Measurements from ENCODE around the gene VDAC1. TPM values are rescaled to one million over a fixed set of nuclear protein-coding genes. Genes with fewer than 3 reads are reported as not detected.

Gene VDAC1
- total and polyA plus RNA-seq, 2 donors from 2014 or later = 148 to 285 TPM

GRCh38 chr5:133996683-133997252 is 8.0 kb downstream of the VDAC1 start:
- intact Hi-C loops (cut with DNase I) = no loop called here
- H3K4me3 ChIP-seq (ENCODE audit: low read length in 3 of 3) = no peak overlapping the region
- peak; percentile 6 for TF ChIP-seq CTCF (IDR thresholded peaks at IDR 0.05; ENCODE audit: borderline replicate concordance, extremely low read depth, insufficient read depth)
- peaks cover 0 to 51% (median 48%) of the 10 kb centered on the region in 3 donors for H3K4me1 ChIP-seq (ENCODE audit: control insufficient read depth in 2 of 3, insufficient read depth in 2 of 3, low read depth in 1 of 3, low read length in 3 of 3)
- H3K27me3 ChIP-seq (ENCODE audit: control insufficient read depth, insufficient read depth, low read length) = no peaks in the 10 kb centered on the region
- H3K9me3 ChIP-seq (ENCODE audit: control insufficient read depth in 2 of 3, insufficient read depth in 1 of 3, low read length in 3 of 3) = no peaks in the 10 kb centered on the region
- H3K36me3 ChIP-seq (ENCODE audit: control insufficient read depth in 2 of 3, insufficient read depth in 3 of 3, low read length in 3 of 3) = peaks cover 0 to 4% (median 0%) of the 10 kb centered on the region in 3 donors
- peak overlapping the region in 1 of 3 donors; percentile 42 for H3K9ac ChIP-seq (ENCODE audit: low read length in 3 of 3)
- FAIRE-seq = no peak
- DNase-seq = peak in 1 of 5 donors; percentile 40
- H3K27ac ChIP-seq (ENCODE audit: low read depth in 2 of 2, low read length in 2 of 2) = peak overlapping the region in 1 of 2 donors; percentile 49

- FAIRE-seq = no peak
- intact Hi-C loops (cut with DNase I) = no loop called here
- Histone ChIP-seq H3K9ac (ENCODE audit: low read length in 3 of 3) (peak overlapping the region in 1 of 3 donors; percentile 14), H3K9me3 (ENCODE audit: control insufficient read depth in 2 of 3, insufficient read depth in 1 of 3, low read length in 3 of 3) (no peaks in the 10 kb centered on the region), H3K27ac (ENCODE audit: low read depth in 2 of 2, low read length in 2 of 2) (peak overlapping the region in 1 of 2 donors; percentile 56), H3K36me3 (ENCODE audit: control insufficient read depth in 2 of 3, insufficient read depth in 3 of 3, low read length in 3 of 3) (peaks cover 0 to 3% (median 0%) of the 10 kb centered on the region in 3 donors), H3K4me3 (ENCODE audit: low read length in 3 of 3) (no peak overlapping the region), H3K4me1 (ENCODE audit: control insufficient read depth in 2 of 3, insufficient read depth in 2 of 3, low read depth in 1 of 3, low read length in 3 of 3) (peaks cover 0 to 46% (median 44%) of the 10 kb centered on the region in 3 donors), H3K27me3 (ENCODE audit: control insufficient read depth, insufficient read depth, low read length) (no peaks in the 10 kb centered on the region)
- no peak for DNase-seq
- no peak for TF ChIP-seq CTCF (IDR thresholded peaks at IDR 0.05; ENCODE audit: borderline replicate concordance, extremely low read depth, insufficient read depth)
These were observed 8.8 kb downstream of the VDAC1 start for GRCh38 chr5:133995883-133996563.

GRCh38 chr5:133995341-133995740 is 9.4 kb downstream of the VDAC1 start:
- no peaks in the 10 kb centered on the region for H3K9me3 ChIP-seq (ENCODE audit: control insufficient read depth in 2 of 3, insufficient read depth in 1 of 3, low read length in 3 of 3)
- H3K36me3 ChIP-seq (ENCODE audit: control insufficient read depth in 2 of 3, insufficient read depth in 3 of 3, low read length in 3 of 3) = peaks cover 2 to 7% (median 7%) of the 10 kb centered on the region in 3 donors
- H3K4me3 ChIP-seq (ENCODE audit: low read length in 3 of 3) = no peak overlapping the region
- DNase-seq (no peak), FAIRE-seq (no peak)
- peaks cover 0 to 43% (median 40%) of the 10 kb centered on the region in 3 donors for H3K4me1 ChIP-seq (ENCODE audit: control insufficient read depth in 2 of 3, insufficient read depth in 2 of 3, low read depth in 1 of 3, low read length in 3 of 3)
- intact Hi-C loops (cut with DNase I) = no loop called here
- H3K27me3 ChIP-seq (ENCODE audit: control insufficient read depth, insufficient read depth, low read length) = no peaks in the 10 kb centered on the region
- peak overlapping the region in 1 of 2 donors; percentile 3 for H3K27ac ChIP-seq (ENCODE audit: low read depth in 2 of 2, low read length in 2 of 2)
- H3K9ac ChIP-seq (ENCODE audit: low read length in 3 of 3) = no peak overlapping the region
- no peak for TF ChIP-seq CTCF (IDR thresholded peaks at IDR 0.05; ENCODE audit: borderline replicate concordance, extremely low read depth, insufficient read depth)
